GM19193 (cell line): ENCODE results near the gene PROB1.

Experiments used
- POLR2A ChIP-seq: IDR thresholded peaks from 4 replicates; pipeline ENCODE4 v1.6.1; 2011; ENCODE audit not compliant: insufficient read depth, insufficient read length; ENCODE audit errors: extremely low read depth

The PROB1 gene, protein sequence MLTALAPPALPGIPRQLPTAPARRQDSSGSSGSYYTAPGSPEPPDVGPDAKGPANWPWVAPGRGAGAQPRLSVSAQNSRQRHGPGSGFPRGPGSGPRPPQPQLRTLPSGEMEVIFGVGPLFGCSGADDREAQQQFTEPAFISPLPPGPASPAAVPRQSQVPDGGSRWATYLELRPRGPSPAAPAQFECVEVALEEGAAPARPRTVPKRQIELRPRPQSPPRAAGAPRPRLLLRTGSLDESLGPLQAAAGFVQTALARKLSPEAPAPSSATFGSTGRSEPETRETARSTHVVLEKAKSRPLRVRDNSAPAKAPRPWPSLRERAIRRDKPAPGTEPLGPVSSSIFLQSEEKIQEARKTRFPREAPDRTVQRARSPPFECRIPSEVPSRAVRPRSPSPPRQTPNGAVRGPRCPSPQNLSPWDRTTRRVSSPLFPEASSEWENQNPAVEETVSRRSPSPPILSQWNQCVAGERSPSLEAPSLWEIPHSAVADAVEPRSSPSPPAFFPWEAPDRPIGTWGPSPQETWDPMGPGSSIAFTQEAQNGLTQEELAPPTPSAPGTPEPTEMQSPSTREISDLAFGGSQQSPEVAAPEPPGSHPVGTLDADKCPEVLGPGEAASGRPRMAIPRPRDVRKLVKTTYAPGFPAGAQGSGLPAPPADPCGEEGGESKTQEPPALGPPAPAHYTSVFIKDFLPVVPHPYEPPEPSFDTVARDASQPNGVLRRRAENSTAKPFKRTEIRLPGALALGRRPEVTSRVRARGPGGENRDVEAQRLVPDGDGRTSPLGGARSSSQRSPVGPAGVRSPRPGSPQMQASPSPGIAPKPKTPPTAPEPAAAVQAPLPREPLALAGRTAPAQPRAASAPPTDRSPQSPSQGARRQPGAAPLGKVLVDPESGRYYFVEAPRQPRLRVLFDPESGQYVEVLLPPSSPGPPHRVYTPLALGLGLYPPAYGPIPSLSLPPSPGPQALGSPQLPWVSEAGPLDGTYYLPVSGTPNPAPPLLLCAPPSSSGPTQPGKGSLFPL

DNA sequence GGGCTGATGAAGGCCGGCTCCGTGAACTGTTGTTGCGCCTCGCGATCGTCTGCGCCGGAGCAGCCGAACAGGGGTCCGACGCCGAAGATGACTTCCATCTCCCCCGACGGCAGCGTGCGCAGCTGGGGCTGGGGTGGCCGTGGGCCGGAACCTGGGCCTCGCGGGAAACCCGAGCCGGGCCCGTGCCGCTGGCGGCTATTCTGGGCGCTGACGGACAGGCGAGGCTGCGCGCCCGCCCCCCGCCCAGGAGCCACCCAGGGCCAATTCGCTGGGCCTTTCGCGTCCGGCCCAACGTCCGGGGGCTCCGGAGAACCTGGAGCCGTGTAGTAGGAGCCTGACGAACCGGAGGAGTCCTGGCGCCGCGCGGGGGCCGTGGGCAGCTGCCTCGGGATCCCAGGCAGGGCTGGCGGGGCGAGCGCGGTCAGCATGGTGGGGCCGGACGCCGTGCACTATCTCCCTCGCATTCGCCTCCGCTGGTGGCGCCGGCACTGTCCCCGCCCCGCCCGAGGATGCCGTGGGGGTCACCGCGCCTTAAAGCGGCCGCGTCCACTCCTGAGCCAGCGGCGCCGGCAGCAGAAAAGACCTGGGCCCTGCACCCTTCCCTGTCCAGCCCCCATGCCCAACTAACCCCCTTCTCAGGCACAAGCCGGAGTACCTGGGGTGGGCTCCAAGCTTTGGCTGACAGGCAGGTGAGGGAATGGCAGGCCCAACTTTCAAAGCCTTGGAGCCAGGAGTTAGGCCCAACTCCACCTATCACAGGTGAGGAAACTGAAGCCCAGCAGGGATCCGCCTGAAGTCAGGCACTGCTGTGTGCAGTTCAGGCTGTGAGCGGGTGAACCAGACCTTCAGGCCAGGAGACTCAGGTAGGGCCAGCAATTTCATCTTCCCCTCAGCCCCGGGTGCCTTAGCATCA, at the start of gene PROB1:
Gene PROB1 (minus strand): TSS at position 451 of the 913 bp plus-strand sequence. CDS start 23 bp downstream, at position 428.
- no peak for TF ChIP-seq POLR2A

GRCh38 chr5:139443831-139444453, 49.0 kb upstream of the PROB1 start:
- TF ChIP-seq POLR2A = no peak

DNA sequence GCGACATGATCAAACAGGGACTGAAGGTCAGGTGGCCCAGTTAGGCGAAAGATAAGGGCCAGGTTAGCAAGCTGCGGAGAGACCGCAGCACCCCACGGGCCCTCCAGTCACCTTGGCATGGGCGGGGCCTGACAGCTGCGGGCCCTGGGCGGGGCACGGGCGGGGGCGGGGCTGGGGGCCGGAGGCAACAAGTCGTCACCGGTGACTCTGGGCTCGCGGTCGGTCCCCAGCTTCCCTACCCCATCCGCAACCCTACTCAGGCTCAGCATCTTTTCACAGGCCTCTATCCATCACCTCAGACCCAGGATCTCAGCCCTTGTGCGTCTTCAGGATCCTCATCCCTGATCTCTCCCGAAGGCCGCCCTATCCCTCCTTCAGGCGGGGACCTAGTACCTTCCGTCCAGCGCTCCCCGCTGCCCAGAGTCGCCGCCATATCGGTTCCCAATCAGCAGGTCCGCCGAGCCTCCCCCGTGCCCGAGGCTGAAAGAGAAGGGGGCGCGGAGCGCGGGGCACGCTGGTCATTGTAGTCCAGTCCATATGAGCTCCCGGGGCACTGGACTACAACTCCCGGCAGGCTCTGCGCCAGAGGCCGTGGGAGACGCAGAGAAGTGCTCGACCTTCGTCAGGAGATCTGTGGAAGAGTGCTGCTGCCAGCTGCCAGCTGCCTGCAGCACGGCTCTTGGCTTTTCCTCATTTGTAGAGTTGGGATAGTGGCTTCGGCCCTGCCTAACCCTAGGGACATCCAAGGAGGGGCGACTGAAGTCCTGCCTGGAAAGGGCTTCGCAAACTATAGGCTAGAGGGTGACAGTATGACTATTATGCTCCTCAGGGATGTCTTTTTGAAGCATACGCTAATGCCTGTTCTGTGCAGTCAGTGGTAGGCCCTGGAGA, 44.4 kb upstream of the PROB1 start, which contains the start of gene DNAJC18:
Gene DNAJC18 (minus strand): TSS at position 513 of the 891 bp plus-strand sequence. CDS start 80 bp downstream, at position 433.
- TF ChIP-seq POLR2A = peak; percentile 56

DNA sequence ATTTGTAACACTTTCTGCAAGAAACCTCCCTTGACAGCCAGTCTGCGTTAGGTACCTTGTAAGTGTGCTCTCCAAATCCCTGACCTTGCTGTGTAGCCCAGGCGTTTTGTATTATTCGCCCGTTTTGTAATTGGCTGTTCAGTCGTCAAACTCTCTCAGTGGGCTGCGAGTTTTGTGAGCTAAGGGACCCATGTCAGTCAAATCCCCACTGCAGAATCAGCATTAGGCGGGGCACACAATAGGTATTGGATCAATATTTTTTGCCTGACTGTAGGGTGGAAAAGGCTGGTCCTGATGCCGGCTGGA, 43.8 kb upstream of the PROB1 start:
- TF ChIP-seq POLR2A = no peak

DNA sequence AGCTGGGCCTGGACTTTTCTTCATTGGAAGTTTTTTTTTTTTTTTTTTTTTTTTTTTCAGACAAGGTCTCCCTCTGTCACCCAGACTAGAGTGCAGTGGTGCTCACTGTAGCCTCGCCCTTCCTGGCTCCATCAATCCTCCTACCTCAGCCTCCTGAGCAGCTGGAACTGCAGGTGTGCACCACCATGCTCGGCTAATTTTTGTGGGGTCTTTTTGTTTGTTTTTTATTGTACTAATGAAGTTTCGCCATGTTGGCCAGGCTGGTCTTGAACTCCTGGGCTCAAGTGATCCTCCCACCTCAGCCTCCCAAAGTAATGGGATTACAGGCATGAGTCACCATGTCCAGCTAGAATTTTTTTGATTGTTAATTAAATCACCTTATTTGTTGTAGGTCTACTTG, 40.8 kb upstream of the PROB1 start:
- no peak for TF ChIP-seq POLR2A

DNA sequence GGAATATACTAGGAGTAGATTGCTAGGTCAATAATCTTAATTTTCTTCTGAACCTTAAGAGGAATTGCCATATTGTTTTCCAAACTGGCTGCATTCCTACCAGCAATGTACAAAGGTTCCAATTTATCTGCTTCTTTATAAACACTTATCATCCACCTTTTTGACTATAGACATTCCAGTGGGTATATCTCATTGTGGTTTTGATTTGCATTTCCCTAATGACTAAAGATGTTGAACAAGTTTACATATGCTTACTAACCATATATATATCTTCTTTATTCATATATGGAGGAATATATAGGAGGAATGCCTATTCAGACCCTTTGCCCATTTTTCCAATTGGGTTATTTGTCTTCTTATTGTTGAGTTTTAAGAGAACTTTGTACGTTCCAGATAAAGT, 36.8 kb upstream of the PROB1 start:
- no peak for TF ChIP-seq POLR2A

GRCh38 chr5:139430015-139430414, 35.1 kb upstream of the PROB1 start:
- no peak for TF ChIP-seq POLR2A

DNA sequence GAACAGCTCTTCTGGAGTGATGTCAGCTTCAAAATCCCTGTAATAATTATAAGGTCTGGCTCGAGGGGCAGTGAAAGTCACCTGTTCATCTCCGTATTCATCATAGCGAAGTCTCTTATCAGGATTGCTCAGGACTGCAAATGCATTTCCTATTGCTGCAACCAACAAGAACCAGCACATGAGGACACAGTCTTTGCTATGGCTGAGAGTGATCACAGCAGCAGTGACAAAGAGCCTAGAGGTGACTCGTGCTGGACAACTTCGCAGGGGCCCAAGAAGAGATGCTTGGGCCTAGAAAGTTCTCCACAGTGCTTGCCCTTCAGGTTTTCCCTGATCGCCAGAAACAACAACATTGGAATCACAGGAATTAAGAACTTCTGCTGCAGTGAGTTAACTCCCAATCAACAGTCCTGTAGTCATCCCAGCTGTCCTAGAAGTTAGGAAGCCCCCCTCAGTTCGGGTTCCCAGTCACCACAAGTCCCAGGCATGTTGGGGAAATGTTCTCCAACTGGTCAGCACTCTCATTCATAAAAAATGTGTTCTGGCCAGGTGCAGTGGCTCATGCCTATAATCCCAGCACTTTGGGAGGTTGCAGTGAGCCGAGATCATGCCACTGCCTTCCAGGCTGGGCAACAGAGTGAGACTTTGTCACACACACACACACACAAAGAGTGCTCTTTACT, 31.4 kb upstream of the PROB1 start:
- no peak for TF ChIP-seq POLR2A

- TF ChIP-seq POLR2A = no peak
These were observed 30.6 kb upstream of the PROB1 start for GRCh38 chr5:139425497-139425896.

DNA sequence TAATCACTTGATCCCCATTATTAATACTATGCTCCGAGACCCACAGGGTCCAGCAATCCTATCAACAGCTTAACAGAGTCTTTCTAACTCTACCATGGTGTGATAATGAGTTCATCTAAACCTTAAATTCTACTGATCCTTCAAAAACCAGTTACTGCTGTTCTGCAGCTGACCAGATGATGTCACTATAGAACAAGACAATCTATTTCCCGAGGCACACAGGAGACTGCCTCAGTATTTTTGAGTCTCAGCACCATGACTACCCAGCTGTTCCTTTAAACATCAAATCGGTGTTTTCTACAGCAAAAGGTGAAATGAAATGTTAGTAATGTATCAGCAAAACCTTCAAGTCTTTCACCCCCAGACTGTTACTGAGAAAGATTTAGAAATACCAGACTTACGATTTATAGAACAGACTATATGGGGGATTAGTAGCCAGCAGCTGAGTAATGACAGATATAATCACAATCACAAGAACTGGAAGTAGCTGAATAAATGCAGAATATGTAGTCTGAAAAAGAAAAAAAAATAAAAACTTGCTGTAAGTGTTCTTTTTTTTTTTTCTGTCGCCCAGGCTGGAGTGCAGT, 27.5 kb upstream of the PROB1 start:
- TF ChIP-seq POLR2A = no peak

GRCh38 chr5:139419226-139420192, 24.6 kb upstream of the PROB1 start:
- TF ChIP-seq POLR2A = no peak

- no peak for TF ChIP-seq POLR2A
These were observed 23.9 kb upstream of the PROB1 start for GRCh38 chr5:139418793-139419192.

DNA sequence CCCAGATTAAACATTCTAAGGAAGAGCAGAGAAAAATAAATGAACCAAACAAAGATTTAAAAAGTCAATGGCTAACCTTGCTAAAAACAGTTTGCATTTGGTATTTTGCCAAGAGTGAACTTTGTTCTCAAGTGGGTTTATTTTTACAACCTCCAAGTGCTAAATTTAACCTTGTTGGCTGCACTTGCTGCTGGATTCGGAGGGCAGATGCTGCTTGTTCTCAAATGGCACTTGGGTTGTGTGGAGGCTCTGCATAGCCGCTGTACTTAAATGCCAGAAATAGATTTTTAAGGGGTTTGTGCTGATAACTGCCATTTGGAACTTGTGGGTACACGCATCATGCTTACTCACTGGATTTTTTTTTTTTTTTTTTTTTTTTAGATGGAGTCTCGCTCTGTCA, 22.3 kb upstream of the PROB1 start:
- no peak for TF ChIP-seq POLR2A
